CD14-positive monocyte (primary cell): ENCODE measurements around the gene TTC39A. TPM values are rescaled to one million over a fixed set of nuclear protein-coding genes. Genes with fewer than 3 reads are reported as not detected.

ENCODE experiments used
- DNase-seq, 3 donors: peaks; one replicate each; pipeline ENCODE4 v3.0.0-alpha.2; 2011 to 2022
- H2AFZ ChIP-seq: 2 replicates; pipeline ENCODE4 v1.6.0; 2012; ENCODE audit warnings: mild to moderate bottlenecking, low read depth, low read length, inconsistent platforms; ENCODE audit not compliant: insufficient read depth, poor library complexity, severe bottlenecking
- H3K27ac ChIP-seq, 2 donors: 1 replicate in 1 of 2; 2 replicates in 1 of 2; pipeline ENCODE4 v1.5.1; 2012 to 2013; ENCODE audit warnings: low read length in 2 of 2, control low read depth in 1 of 2, inconsistent platforms in 1 of 2, low read depth in 1 of 2, mild to moderate bottlenecking in 1 of 2
- H3K27me3 ChIP-seq, 2 donors: one replicate each; pipeline versions ENCODE4 v1.6.0 to v1.6.1; 2011 to 2013; ENCODE audit warnings: low read length in 2 of 2; ENCODE audit not compliant: control insufficient read depth in 2 of 2, insufficient read depth in 2 of 2
- H3K36me3 ChIP-seq, 2 donors: replicated peaks in 1 of 2; 1 replicate in 1 of 2; 2 replicates in 1 of 2; pipeline versions ENCODE4 v1.5.1 to v1.6.1; 2012 to 2013; ENCODE audit warnings: low read length in 2 of 2, control low read depth in 1 of 2, inconsistent platforms in 1 of 2, mild to moderate bottlenecking in 1 of 2; ENCODE audit not compliant: insufficient read depth in 2 of 2, control insufficient read depth in 1 of 2
- H3K4me1 ChIP-seq, 2 donors: 1 replicate in 1 of 2; 2 replicates in 1 of 2; pipeline versions ENCODE4 v1.5.1 to v1.6.1; 2012 to 2013; ENCODE audit warnings: low read length in 2 of 2, control low read depth in 1 of 2, inconsistent platforms in 1 of 2, mild to moderate bottlenecking in 1 of 2, moderate library complexity in 1 of 2; ENCODE audit not compliant: insufficient read depth in 2 of 2, control insufficient read depth in 1 of 2
- H3K4me2 ChIP-seq: replicated peaks from 2 replicates; pipeline ENCODE3; 2012; ENCODE audit warnings: low read length, moderate library complexity, mild to moderate bottlenecking; ENCODE audit not compliant: poor library complexity, severe bottlenecking; ENCODE audit errors: extremely low read depth
- H3K4me3 ChIP-seq, 3 experiments: fragments of 200-600 bp in 1 of 3; sonication (generic) in 1 of 3; replicated peaks in 1 of 3; 1 replicate in 2 of 3; 2 replicates in 1 of 3; pipeline ENCODE4 v1.5.1; 2011 to 2013; ENCODE audit warnings: low read length in 3 of 3, mild to moderate bottlenecking in 3 of 3, control low read depth in 2 of 3, low read depth in 2 of 3, inconsistent platforms in 1 of 3, moderate library complexity in 1 of 3
- H3K79me2 ChIP-seq: 2 replicates; pipeline ENCODE4 v1.6.0; 2012; ENCODE audit warnings: mild to moderate bottlenecking, control low read depth, inconsistent platforms, low read length, moderate library complexity; ENCODE audit not compliant: insufficient read depth
- H3K9ac ChIP-seq: 2 replicates; pipeline ENCODE4 v1.6.0; 2017; ENCODE audit warnings: low read length, mild to moderate bottlenecking; ENCODE audit not compliant: insufficient read depth, poor library complexity, severe bottlenecking
- H3K9me3 ChIP-seq, 2 donors: replicated peaks in 1 of 2; 1 replicate in 1 of 2; 2 replicates in 1 of 2; pipeline versions ENCODE4 v1.5.1 to v1.6.1; 2012 to 2013; ENCODE audit warnings: low read length in 2 of 2, control low read depth in 1 of 2; ENCODE audit not compliant: control insufficient read depth in 1 of 2, insufficient read depth in 1 of 2
- H4K20me1 ChIP-seq: 2 replicates; pipeline ENCODE4 v1.6.0; 2012; ENCODE audit warnings: mild to moderate bottlenecking, low read length, control low read depth, moderate library complexity; ENCODE audit not compliant: insufficient read depth
- H3K27ac Mint-ChIP-seq, 7 donors: one replicate each; pipeline ENCODE4 v1.8.0; 2020; ENCODE audit warnings: mild to moderate bottlenecking in 7 of 7, mixed read lengths in 7 of 7, moderate library complexity in 6 of 7, inconsistent platforms in 2 of 7
- H3K27me3 Mint-ChIP-seq, 3 donors: one replicate each; pipeline ENCODE4 v1.8.0; 2021 to 2022; ENCODE audit warnings: low read depth in 3 of 3, mild to moderate bottlenecking in 3 of 3, mixed read lengths in 3 of 3, moderate library complexity in 3 of 3, inconsistent platforms in 1 of 3
- H3K36me3 Mint-ChIP-seq, 2 donors: one replicate each; pipeline ENCODE4 v1.8.0; 2020; ENCODE audit warnings: mixed read lengths in 2 of 2, inconsistent platforms in 1 of 2, mild to moderate bottlenecking in 1 of 2
- H3K4me1 Mint-ChIP-seq: one replicate; pipeline ENCODE4 v1.8.0; 2020; ENCODE audit warnings: mild to moderate bottlenecking, mixed read lengths
- H3K4me3 Mint-ChIP-seq, 2 donors: one replicate each; pipeline ENCODE4 v1.8.0; 2020; ENCODE audit warnings: mild to moderate bottlenecking in 2 of 2, mixed read lengths in 2 of 2, moderate library complexity in 1 of 2
- H3K9me3 Mint-ChIP-seq, 7 donors: one replicate each; pipeline ENCODE4 v1.8.0; 2020 to 2022; ENCODE audit warnings: mixed read lengths in 7 of 7, mild to moderate bottlenecking in 6 of 7, moderate library complexity in 6 of 7, inconsistent platforms in 2 of 7
- CTCF ChIP-seq: fragments of 200-600 bp; IDR thresholded peaks from one replicate; pipeline ENCODE4 v1.8.0; 2022; ENCODE audit warnings: antibody characterized with exemption, mild to moderate bottlenecking
- WGBS: methylation state at CpG from one replicate; pipeline ENCODE4 v1.1.5; 2013; ENCODE audit warnings: missing lambda C conversion rate; ENCODE audit not compliant: insufficient coverage; 5-methylcytosine and 5-hydroxymethylcytosine counted together
- intact Hi-C, 2 donors: fragments of 100-400 bp; cut with micrococcal nuclease; formaldehyde crosslinking; loops; one replicate each; pipeline versions ENCODE4 v1.15.0 to v1.15.1; 2023
- polyA plus RNA-seq, 3 donors: library from polyadenylated mRNA; depleted of rRNA in 1 of 3; unstranded in 2 of 3; stranded (reverse) in 1 of 3; fragments of 300-500 nt in 2 of 3; fragments of >200 nt in 1 of 3; fragmentation: Illumina TruSeq in 2 of 3; gene quantifications; 1 replicate in 2 of 3; 2 replicates in 1 of 3; pipeline ENCODE4 v1.2.3, GENCODE V29; 2012 to 2021

The TTC39A gene
- polyA plus RNA-seq, 3 donors: 0.16 TPM; not detected in 2

DNA sequence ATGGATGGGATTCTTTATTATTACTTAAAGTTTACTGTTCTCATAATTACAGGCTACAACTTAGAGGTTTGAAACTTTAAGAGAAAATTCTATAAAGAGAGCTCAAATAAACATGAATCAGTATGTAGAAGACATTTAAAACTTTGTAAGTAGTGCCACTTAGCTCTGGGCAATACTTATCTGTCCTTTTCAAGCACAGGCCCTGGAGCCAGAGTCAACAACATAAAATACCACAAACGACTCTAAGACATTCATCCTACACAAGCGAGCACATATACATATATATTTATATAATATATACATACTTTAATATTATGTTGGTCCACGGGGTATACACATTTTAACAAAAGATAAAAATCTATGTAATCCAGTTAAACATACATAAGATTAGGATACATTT lies 24.1 kb upstream of the TTC39A start:
- H3K9ac ChIP-seq: no peak overlapping the region
- no peaks in the 10 kb centered on the region for H3K9me3 Mint-ChIP-seq
- DNase-seq: no peak
- H4K20me1 ChIP-seq: no peaks in the 10 kb centered on the region
- TF ChIP-seq CTCF: no peak
- H3K36me3 Mint-ChIP-seq: peaks cover 47 to 53% of the 10 kb centered on the region in 2 donors
- no peaks in the 10 kb centered on the region for H3K79me2 ChIP-seq
- no peak overlapping the region for H3K4me3 Mint-ChIP-seq
- no peaks in the 10 kb centered on the region for H3K4me1 Mint-ChIP-seq
- no peaks in the 10 kb centered on the region for H3K27me3 ChIP-seq
- no peak overlapping the region for H2AFZ ChIP-seq
- peaks cover 45 to 64% of the 10 kb centered on the region in 2 donors for H3K36me3 ChIP-seq
- H3K27me3 Mint-ChIP-seq: no peaks in the 10 kb centered on the region
- H3K27ac ChIP-seq: no peak overlapping the region
- intact Hi-C loops: no loop called here
- H3K4me2 ChIP-seq: no peak overlapping the region
- no peak overlapping the region for H3K4me3 ChIP-seq
- no peak overlapping the region for H3K27ac Mint-ChIP-seq
- WGBS: no CpG with 5 or more reads among the region's 3 CpGs
- H3K9me3 ChIP-seq: no peaks in the 10 kb centered on the region
- no peaks in the 10 kb centered on the region for H3K4me1 ChIP-seq

- H3K9me3 ChIP-seq: no peaks in the 10 kb centered on the region
- no peaks in the 10 kb centered on the region for H3K4me1 Mint-ChIP-seq
- intact Hi-C loops: no loop called here
- peaks cover 32 to 43% of the 10 kb centered on the region in 2 donors for H3K36me3 ChIP-seq
- no peaks in the 10 kb centered on the region for H3K79me2 ChIP-seq
- no peaks in the 10 kb centered on the region for H3K4me1 ChIP-seq
- peaks cover 0 to 4% of the 10 kb centered on the region in 2 donors for H3K27me3 ChIP-seq
- H3K27me3 Mint-ChIP-seq: peaks cover 2 to 8% (median 6%) of the 10 kb centered on the region in 3 donors
- no peak overlapping the region for H3K4me3 Mint-ChIP-seq
- H4K20me1 ChIP-seq: no peaks in the 10 kb centered on the region
- no peak overlapping the region for H3K27ac ChIP-seq
- no peak overlapping the region for H3K4me3 ChIP-seq
- TF ChIP-seq CTCF: no peak
- H3K36me3 Mint-ChIP-seq: peaks cover 30 to 31% of the 10 kb centered on the region in 2 donors
- H3K27ac Mint-ChIP-seq: no peak overlapping the region
- H2AFZ ChIP-seq: no peak overlapping the region
- H3K4me2 ChIP-seq: no peak overlapping the region
- H3K9ac ChIP-seq: no peak overlapping the region
- H3K9me3 Mint-ChIP-seq: no peaks in the 10 kb centered on the region
- no CpG with 5 or more reads among the region's 1 CpG for WGBS
- DNase-seq: no peak
These were observed 21.5 kb upstream of the TTC39A start for GRCh38 chr1:51351907-51352306.
